ENCODE measurements around the gene SCUBE2. TPM values are rescaled to one million over a fixed set of nuclear protein-coding genes. Genes with fewer than 3 reads are reported as not detected.
A peak's percentile ranks its signal among the peaks of the same experiment; 100 is the strongest.
"Not testable (repeated sequence)": the region's sequence is repeated elsewhere in the genome, so short reads cannot be mapped to it uniquely, and the experiment has no call there.

SCUBE2 gene
- total RNA-seq, 1 donor from 2014 or later: 5.0 TPM

DNA sequence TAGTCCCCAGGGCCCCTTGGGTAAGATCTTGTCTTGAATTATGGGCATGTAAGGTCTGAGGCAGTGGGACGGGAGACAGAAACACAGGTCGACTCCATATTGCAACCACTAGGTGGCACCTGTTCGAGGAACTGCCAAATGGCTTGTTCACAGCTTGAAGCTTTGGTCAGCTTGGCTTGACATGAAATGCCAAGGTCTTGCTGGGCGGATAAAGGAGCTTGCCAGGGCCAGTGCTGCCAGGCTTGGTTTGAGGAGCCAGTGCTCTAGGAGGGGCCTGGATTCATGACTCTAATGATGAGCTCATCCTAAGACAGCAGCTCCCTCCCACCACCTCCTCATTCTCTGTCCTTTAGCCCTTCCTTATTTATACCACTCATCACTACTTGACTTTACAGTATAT, 75.7 kb downstream of the SCUBE2 start:
- TF ChIP-seq, protein P1, sequence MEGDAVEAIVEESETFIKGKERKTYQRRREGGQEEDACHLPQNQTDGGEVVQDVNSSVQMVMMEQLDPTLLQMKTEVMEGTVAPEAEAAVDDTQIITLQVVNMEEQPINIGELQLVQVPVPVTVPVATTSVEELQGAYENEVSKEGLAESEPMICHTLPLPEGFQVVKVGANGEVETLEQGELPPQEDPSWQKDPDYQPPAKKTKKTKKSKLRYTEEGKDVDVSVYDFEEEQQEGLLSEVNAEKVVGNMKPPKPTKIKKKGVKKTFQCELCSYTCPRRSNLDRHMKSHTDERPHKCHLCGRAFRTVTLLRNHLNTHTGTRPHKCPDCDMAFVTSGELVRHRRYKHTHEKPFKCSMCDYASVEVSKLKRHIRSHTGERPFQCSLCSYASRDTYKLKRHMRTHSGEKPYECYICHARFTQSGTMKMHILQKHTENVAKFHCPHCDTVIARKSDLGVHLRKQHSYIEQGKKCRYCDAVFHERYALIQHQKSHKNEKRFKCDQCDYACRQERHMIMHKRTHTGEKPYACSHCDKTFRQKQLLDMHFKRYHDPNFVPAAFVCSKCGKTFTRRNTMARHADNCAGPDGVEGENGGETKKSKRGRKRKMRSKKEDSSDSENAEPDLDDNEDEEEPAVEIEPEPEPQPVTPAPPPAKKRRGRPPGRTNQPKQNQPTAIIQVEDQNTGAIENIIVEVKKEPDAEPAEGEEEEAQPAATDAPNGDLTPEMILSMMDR (IDR thresholded peaks at IDR 0.05): peak; percentile 85
- no peak for DNase-seq (ENCODE audit: low spot score)

DNA sequence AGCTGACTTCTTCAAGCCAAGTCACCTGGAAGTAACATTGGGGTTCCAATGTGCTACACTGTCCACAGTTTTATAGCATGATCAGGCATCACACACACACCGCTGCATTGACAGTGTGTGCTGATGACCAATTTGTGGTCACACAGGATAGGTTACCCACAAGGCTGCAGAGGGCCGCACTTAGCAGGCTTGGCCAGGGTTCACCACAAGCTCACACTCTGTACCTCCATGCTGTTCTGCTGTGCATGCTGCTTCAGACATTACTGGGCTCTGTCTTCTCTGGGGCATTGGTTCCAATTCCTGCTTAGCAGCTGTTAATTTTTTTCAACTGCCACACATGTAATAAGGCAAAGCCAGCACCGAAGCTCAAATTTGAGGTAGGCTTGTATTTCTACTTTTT, 76.6 kb downstream of the SCUBE2 start:
- no peak for DNase-seq (ENCODE audit: low spot score)
- H3K27me3 Mint-ChIP-seq (ENCODE audit: low read depth): no peaks in the 10 kb centered on the region
- TF ChIP-seq, protein P1 (IDR thresholded peaks at IDR 0.05): no peak
- H3K9me3 Mint-ChIP-seq (ENCODE audit: low read depth): peaks cover 12% of the 10 kb centered on the region
- no peaks in the 10 kb centered on the region for H3K4me1 Mint-ChIP-seq (ENCODE audit: low read depth)
- no peak overlapping the region for H3K4me3 Mint-ChIP-seq (ENCODE audit: unreplicated experiment)
- peaks cover 3% of the 10 kb centered on the region for H3K36me3 Mint-ChIP-seq (ENCODE audit: low read depth)
- no peak overlapping the region for H3K27ac Mint-ChIP-seq (ENCODE audit: unreplicated experiment)

More for the DNA sequence above, 75.7 kb downstream of the SCUBE2 start:
- Mint-ChIP-seq H3K36me3 (ENCODE audit: low read depth) (peaks cover 2% of the 10 kb centered on the region), H3K4me1 (ENCODE audit: low read depth) (no peaks in the 10 kb centered on the region), H3K9me3 (ENCODE audit: low read depth) (peaks cover 7% of the 10 kb centered on the region), H3K27me3 (ENCODE audit: low read depth) (no peaks in the 10 kb centered on the region), H3K27ac (ENCODE audit: unreplicated experiment) (no peak overlapping the region), H3K4me3 (ENCODE audit: unreplicated experiment) (no peak overlapping the region)

DNA sequence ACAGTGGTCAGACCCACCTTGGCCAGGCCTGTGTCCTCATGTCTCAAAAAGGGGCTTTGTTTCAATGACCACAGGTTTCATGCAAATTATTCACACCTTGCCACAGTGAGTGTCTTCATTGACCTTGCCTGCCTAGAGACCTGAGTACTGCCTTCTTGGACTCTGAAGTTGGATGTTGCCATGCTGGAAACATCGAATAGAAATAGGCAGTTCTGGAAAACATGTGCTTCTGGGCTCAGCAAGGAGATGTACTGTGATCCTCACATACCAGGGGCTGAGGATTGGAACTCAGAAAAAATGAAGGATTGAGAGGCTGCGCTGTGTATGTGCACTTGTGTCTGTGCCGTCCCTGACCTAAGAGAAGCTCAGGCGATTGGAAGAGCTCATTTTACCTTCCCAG, 78.0 kb downstream of the SCUBE2 start:
- no peak for DNase-seq (ENCODE audit: low spot score)
- peaks cover 12% of the 10 kb centered on the region for H3K9me3 Mint-ChIP-seq (ENCODE audit: low read depth)
- H3K4me1 Mint-ChIP-seq (ENCODE audit: low read depth): no peaks in the 10 kb centered on the region
- TF ChIP-seq, protein P1 (IDR thresholded peaks at IDR 0.05): no peak
- H3K4me3 Mint-ChIP-seq (ENCODE audit: unreplicated experiment): no peak overlapping the region
- no peak overlapping the region for H3K27ac Mint-ChIP-seq (ENCODE audit: unreplicated experiment)
- peaks cover 3% of the 10 kb centered on the region for H3K36me3 Mint-ChIP-seq (ENCODE audit: low read depth)
- H3K27me3 Mint-ChIP-seq (ENCODE audit: low read depth): no peaks in the 10 kb centered on the region

DNA sequence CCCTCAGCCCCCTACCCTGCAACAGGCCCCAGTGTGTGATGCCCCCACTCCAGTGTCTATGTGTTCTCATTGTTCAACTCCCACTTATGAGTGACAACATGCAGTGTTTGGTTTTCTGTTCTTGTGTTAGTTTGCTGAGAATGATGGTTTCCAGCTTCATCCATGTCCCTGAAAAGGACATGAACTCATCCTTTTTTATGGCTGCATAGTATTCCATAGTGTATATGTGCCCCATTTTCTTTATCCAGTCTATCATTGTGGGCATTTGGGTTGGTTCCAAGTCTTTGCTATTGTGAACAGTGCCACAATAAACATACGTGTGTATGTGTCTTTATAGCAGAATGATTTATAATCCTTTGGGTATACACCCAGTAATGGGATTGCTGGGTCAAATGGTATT, 81.9 kb downstream of the SCUBE2 start:
- H3K4me1 Mint-ChIP-seq (ENCODE audit: low read depth); H3K4me3 Mint-ChIP-seq (ENCODE audit: unreplicated experiment); H3K36me3 Mint-ChIP-seq (ENCODE audit: low read depth); H3K27me3 Mint-ChIP-seq (ENCODE audit: low read depth); H3K27ac Mint-ChIP-seq (ENCODE audit: unreplicated experiment); DNase-seq (ENCODE audit: low spot score): not testable (repeated sequence)
- H3K9me3 Mint-ChIP-seq (ENCODE audit: low read depth): peaks cover 12% of the 10 kb centered on the region

DNA sequence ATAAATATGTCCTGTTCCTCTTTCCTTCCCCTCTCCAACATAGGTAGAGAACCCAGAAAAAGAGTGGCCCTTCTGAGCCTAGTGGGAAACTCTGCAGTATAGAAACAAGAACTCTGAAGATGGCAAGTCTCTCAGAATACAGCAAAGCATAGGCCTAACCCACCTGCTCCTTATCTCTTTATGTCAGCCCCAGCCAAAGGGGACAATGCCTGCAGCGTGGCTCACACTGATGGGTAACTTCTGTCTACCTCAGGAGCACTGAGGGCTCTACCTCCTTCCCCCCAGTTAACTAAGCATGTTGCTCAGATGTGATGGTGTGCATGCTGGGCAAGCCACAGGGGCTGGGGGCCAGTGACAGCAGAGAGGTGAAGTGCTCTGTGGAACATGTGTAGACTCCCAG, 82.7 kb downstream of the SCUBE2 start:
- Mint-ChIP-seq H3K27ac (ENCODE audit: unreplicated experiment) (no peak overlapping the region), H3K9me3 (ENCODE audit: low read depth) (peaks cover 12% of the 10 kb centered on the region), H3K4me1 (ENCODE audit: low read depth) (peaks cover 5% of the 10 kb centered on the region), H3K27me3 (ENCODE audit: low read depth) (no peaks in the 10 kb centered on the region), H3K4me3 (ENCODE audit: unreplicated experiment) (no peak overlapping the region), H3K36me3 (ENCODE audit: low read depth) (peaks cover 3% of the 10 kb centered on the region)
- TF ChIP-seq, protein P1 (IDR thresholded peaks at IDR 0.05): no peak
- DNase-seq (ENCODE audit: low spot score): no peak

DNA sequence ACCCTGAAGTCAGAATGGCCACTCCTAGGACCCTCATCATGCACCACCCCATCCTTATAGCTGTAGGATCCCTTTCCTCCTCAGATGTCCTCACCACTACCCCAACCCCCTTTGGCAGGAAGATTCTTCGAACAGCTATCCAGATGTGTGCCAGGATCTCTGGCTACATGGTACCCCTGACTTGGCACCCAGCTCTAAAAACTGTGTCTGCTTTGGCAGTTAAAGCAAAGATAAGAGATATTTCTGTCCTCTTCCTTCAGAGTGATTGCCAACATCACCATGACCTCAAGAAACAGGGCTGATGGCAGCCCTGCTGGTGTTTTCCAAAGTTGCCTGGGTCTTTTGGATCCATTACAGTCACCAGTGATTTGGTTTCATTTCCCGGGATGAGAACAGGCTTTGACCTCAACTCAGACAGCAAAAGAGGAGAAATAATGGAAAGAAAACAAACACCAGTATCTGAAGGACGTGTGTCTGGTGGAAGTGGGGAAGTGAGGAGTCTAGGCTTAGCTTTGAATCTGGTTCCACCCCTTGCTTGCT, 83.3 kb downstream of the SCUBE2 start:
- Mint-ChIP-seq H3K36me3 (ENCODE audit: low read depth) (peaks cover 3% of the 10 kb centered on the region), H3K4me3 (ENCODE audit: unreplicated experiment) (no peak overlapping the region), H3K4me1 (ENCODE audit: low read depth) (peaks cover 9% of the 10 kb centered on the region), H3K27ac (ENCODE audit: unreplicated experiment) (no peak overlapping the region), H3K27me3 (ENCODE audit: low read depth) (no peaks in the 10 kb centered on the region), H3K9me3 (ENCODE audit: low read depth) (peaks cover 10% of the 10 kb centered on the region)
- DNase-seq (ENCODE audit: low spot score): no peak
- TF ChIP-seq, protein P1 (IDR thresholded peaks at IDR 0.05): no peak
